HG03457 (cell line): ENCODE results near the gene MRPL36.
"Not testable (repeated sequence)": the region's sequence is repeated elsewhere in the genome, so short reads cannot be mapped to it uniquely, and the experiment has no call there.

Source experiments
- ATAC-seq: cut with Tn5 transposase; IDR thresholded peaks from one replicate; pipeline ENCODE4 v1.9.1; 2021; ENCODE audit warnings: moderate number of reproducible peaks; ENCODE audit not compliant: unreplicated experiment

Gene MRPL36

DNA sequence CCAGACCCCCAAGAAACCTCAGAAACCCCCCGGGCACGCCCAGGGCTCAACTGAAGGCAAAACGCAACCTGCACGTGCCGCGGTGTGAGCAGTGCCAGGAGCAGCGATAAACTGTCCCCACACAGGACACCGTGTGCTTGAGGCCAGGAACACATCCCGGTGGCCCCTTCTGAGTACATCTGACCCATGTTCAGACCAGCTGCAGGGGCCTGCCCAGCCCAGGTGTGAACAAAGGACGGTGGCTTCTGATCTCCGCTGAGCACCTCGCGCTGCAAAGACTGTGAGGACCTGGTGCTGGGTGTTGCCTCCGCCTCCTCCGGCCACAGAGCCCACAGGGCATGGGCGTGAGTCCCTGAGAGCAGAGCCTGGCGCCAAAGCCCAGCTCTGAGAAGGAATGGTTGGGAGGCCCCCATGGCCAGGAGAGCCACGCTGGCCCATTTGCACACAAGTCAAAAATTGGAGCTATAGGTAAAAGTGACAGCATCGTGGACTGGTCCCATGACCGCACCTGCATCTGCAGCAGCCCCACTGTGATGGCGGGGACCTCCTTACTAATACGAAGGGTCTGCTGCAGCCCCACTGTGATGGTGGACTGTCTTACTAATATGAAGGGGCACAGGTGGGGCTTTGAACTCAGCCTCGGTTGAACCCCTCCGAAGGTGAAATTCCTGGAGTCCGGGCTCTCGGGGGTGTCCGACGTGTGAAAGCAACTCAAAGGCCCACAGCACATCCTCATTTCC lies 33.0 kb upstream of the MRPL36 start:
- ATAC-seq, result no peak

GRCh38 chr5:1831677-1832313 lies 32.2 kb upstream of the MRPL36 start:
- no peak for ATAC-seq

DNA sequence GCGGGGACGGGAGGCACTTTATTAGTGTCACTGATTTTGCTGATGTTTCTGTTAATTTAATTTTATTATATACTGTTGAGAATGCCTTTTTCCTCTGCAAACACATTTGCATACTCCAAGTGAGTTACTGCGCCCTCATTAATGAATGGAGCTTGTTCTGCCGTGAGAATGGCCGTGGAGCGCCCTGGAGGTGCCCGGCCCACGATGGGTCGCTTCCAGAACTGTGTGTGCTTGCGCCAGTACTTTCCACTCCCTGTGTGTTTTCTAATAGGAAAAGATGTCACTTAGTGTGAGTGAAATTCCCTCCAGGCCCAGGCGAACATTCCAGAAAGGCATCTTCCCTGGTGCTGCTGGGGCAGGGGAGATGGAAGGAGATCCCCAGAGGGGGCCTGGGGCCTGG lies 31.6 kb upstream of the MRPL36 start:
- no peak for ATAC-seq

DNA sequence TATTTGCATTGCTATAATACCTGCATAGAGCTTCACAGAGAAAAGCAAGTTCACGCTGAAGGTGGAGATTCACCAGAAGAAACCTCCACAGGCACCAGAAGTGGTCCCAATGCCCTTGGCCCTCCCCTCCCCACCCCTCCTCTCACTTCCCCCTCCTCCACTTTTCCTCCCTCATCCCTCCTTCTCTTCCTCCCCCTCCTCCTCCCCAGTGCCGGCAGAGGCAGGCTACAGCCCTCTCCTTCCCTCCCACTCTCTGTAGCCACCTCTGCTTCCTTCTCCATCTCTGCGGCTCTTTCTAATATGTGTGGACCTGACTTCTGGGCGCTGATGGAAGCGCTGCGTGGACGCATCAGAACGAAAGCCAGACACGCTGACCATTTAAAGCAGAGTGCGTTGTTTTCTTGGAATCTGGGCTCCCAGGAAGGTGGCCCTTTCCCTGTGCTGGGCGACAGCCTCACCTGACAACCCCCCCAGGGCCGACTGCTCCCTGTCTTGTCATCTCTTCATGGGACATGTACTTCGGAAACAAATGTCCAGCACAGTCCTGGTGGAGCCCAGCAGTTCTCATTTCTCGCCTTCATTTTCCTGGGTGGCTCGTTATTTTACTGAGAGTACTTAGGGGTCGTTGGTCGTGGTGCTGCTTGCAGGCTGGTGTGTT lies 31.1 kb upstream of the MRPL36 start:
- ATAC-seq, result no peak

DNA sequence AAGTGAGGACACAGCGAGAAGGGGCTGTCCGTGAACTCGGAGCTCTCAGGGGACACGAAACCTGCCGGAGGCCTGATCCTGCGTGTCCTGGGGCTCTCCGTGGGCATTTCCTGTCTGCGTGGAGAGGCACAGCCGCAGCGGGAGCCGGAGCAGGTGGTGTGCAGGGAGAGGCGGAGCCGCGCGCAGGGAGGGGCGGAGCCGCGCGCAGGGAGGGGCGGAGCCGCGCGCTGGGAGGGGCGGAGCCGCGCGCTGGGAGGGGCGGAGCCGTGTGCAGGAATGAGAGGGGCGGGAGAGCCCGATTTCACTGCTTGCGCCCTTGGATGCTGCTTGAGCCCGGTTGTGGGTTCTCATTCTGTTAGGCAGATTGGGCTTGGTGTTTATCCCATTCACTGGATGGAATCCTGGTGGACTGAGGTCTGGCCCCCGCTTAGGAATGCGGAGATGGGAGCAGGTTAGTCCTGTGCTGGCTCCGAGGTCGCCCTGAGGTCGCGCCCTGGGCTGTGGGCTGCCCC lies 28.3 kb upstream of the MRPL36 start:
- no peak for ATAC-seq

GRCh38 chr5:1827025-1827885 lies 27.6 kb upstream of the MRPL36 start:
- ATAC-seq, result no peak

DNA sequence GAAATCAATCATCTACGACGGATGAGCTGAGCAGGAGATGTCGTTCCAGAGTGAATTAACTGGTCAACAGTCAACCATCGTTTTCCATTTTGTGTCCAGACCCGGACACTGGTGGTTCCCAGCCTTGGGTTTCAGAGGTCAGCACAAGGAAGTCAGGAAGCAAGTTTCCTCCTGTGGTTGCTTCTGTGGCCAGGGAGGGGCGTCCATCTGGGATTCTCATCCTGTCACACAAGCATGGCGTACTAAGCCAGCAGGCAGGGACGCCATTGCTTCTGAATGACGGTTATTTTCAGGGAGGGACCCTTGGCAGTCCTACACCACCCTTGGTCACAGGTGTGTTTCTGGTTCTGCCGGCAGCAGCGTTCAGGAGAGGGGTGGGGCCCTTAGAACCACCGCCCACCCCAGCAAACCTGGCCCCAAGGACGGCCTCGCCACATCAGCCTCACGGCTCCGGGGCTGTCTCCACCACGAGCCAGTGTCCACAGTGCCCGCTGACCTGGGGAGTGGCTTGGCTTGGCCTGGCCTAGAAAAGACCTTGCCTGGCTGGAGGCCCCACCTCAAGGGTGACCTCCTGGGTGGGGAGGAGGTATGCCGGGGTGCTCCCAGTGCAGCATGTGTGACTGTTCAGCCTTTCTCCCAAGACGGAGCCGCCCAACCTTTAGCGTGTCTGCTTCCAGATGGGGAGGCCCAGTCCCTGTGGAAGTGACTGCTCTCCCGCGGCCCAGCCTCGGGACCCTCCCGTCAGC lies 26.8 kb upstream of the MRPL36 start:
- no peak for ATAC-seq

GRCh38 chr5:1824903-1825841 lies 25.5 kb upstream of the MRPL36 start:
- ATAC-seq, result no peak

DNA sequence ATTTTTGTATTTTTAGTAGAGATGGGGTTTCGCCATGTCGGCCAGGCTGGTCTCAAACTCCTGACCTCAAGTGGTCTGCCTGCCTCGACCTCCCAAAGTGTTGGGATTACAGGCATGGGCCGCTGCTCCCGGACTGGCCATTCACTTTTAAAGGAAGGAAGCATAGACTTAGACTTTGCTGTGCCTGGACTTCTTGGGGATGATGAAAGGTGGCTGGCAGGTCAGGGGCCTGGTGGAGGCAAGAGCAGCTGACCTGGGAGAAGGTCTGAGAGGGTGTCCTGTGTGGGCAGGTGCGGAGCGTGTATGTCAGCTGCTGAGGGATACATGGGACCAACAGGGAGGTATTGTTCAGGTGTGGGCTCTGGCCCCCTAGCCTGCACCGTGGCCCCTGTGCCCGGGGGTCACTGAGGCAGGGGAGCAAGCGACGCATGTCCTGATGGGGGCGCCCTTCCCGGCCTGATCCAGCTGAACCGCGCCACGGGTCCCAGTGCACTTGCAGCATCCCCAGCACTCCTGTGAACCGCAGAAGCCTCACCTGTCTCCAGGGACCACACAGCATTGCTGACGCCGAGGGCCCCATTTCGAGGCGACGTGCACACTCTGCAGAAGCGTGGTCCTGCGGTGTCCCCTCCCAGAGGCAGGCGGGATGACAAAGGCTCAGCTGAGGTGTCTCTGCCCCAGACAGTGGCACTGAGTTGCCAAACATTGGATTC lies 24.6 kb upstream of the MRPL36 start:
- ATAC-seq, result no peak

DNA sequence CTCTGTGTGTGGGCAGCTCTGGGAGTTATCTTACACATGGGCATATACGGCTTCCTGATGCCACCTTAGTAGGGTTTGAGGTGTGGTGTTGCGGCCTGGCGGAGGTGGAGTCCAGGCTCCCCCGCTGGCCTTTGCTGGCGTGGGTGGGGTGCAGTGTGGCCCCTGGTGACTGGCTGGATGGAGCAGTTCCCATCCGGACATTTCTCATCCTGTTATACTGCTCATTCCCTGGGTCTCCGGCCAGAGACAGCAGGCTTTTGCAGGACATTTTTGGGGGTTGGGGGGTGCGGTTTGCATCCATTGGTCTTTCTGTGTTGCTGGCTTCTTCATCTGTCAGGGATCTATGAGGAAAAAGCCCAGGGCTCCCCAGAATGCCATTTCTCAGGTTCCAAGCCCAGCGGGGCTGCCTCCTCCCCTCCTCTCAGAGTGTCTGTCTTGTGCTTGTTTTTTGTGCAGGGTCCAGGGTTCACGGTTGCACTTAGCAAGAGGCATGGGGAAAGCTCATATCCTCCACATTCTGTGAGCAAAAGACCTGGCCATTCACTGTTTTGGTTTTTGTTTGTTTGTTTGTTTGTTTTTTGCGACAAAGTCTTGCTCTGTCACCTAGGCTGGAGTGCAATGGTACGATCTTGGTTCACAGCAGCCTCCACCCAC lies 23.9 kb upstream of the MRPL36 start:
- ATAC-seq, result no peak

DNA sequence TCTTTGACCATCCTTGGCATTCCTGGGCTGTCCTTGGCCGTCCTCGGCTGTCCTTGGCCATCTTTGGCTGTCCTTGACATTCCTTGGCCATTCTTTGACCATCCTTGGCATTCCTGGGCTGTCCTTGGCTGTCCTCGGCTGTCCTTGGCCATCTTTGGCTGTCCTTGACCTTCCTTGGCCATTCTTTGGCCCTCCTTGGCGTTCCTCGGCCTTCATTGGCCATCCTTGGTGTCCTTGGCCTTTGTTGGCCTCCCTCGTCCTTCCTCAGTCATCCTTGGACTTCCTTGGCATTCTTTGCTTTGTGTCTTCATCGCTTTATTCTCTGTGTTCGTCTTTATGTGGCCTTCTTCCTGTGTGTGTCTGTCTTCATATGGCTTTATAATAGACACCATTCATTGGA lies 22.2 kb upstream of the MRPL36 start:
- ATAC-seq, result no peak

DNA sequence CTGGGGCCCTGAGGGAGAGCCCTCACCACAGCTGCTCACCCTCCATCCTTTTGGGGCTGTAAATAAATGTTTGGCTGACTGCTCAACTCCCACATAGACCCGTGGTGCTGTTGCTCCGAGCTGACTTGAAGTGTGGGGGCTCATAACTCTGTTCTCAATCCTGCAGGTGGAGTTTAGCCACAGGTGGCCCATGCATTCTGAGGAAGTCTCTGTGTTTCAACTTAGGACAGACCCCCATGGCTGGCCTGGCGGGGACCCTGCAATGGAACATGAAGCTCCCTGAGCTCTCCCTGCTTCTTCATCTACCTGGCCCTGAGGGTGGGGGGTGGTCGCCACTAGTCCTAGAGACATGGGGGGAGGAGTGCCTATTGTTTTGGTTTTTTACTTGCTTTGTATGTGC lies 21.3 kb upstream of the MRPL36 start:
- no peak for ATAC-seq

DNA sequence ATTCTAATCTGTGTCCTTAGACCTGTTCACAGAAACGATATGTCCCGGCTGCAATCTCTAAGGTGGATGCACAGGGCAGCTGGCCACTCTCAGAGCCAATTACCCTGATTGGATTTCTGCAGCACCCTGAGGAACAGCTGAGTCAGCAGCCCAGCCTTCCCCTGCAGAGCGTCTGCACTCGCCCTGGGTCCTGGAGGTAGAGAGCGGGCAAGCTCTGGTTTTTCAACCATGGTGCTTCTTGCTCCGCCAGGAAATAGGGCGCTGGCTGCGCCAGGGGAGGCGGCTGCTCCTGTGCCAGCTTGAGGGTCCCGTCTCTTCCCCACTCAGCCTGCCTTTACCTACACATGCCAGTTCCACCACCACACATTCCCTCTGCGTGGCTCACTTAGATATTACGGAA lies 20.7 kb upstream of the MRPL36 start:
- no peak for ATAC-seq

GRCh38 chr5:1819458-1819857 lies 19.8 kb upstream of the MRPL36 start:
- ATAC-seq, result no peak

GRCh38 chr5:1818784-1819183 lies 19.1 kb upstream of the MRPL36 start:
- ATAC-seq, result no peak

DNA sequence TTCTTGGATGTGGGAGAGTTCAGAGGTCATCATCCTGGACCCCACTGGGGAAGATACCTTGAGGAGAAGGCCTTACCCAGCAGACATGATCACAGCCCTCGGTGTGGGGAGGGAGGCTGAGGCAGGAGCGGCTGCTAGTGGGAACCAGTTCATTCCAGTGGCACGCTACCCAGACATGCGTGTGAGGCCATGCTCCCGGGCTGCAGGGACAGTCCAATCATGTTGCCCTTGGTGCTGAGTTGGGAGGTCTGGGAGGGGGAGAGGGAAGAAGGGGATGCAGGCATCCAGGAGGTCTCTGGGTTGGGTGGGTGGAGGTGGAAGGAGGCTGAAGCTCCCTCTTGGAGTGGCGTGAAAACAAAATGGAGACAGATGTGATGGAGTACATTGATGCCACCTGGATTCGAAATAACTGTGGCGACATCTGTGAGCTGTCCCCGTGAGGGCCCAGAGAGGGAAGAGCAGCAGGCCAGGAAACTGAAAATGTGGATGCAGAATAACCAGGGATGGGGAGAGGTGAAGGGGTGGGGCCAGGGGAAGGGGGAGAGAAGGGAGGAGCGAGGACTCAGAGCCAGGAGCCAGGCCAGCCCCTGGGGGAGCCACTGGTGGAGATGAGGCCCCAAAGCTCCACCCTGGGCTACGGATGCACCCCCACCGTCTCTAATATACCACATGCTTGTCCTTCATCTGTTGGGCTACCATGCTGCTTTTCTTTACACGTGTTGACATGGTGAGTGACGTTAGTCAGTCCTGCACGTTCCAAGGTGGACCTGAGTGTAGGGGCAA lies 17.8 kb upstream of the MRPL36 start:
- no peak for ATAC-seq

- ATAC-seq, result not testable (repeated sequence)
These were observed 17.0 kb upstream of the MRPL36 start for GRCh38 chr5:1816495-1817089.
